HepG2 (cell line): ENCODE results near the gene UQCRFS1. TPM values are rescaled to one million over a fixed set of nuclear protein-coding genes. Genes with fewer than 3 reads are reported as not detected.

Source experiments
- ATAC-seq: fragments of 200-7000 bp; cut with Tn5 transposase; 3 replicates; pipeline ENCODE4 v1.9.1; 2020; ENCODE audit warnings: mild to moderate bottlenecking, moderate library complexity
- BruUV-seq: library from RNA; stranded (reverse); fragments of 400-500 nt; replicated peaks from 2 replicates; lab custom pipeline; 2021; lab: Mats Ljungman, UMichigan
- CTCF ChIA-PET: fragments of 300-600 bp; formaldehyde crosslinking; extraction: SDS; loops from one replicate; lab custom pipeline; 2021; ENCODE audit warnings: low total read pairs, inconsistent platforms, low intra/inter-chr PET ratio; lab: Yijun Ruan, JAX
- POLR2A ChIA-PET: fragments of 350-600 bp; sonication (Branson Sonifier 250); formaldehyde crosslinking; loops from one replicate; lab custom pipeline; 2020; ENCODE audit warnings: antibody characterized with exemption, inconsistent platforms; lab: Yijun Ruan, JAX
- DNase-seq: peaks from one replicate; pipeline ENCODE4 v3.0.0-alpha.2; 2015; ENCODE audit warnings: low spot score
- FAIRE-seq: peaks from 3 replicates; lab custom pipeline; 2011; peaks lifted over from hg19 to GRCh38; lab: Jason Lieb, UNC
- H2AFZ ChIP-seq: one replicate; pipeline ENCODE4 v1.6.1; 2011; ENCODE audit warnings: low read length, inconsistent platforms
- H3K27ac ChIP-seq: fragments of 300-600 bp; 3 replicates; pipeline ENCODE4 v1.8.0; 2011; ENCODE audit warnings: mixed run types, mild to moderate bottlenecking, mixed read lengths, low read length, inconsistent platforms; ENCODE audit not compliant: insufficient read depth; ENCODE audit errors: extremely low read length
- H3K27me3 ChIP-seq, 2 experiments: fragments of 200-600 bp in 1 of 2; 2 replicates in 1 of 2; 3 replicates in 1 of 2; pipeline versions ENCODE4 v1.6.0 to v1.8.0; 2011; ENCODE audit warnings: low read length in 2 of 2, mild to moderate bottlenecking in 2 of 2, moderate library complexity in 2 of 2, inconsistent platforms in 1 of 2; ENCODE audit not compliant: insufficient read depth in 2 of 2, control insufficient read depth in 1 of 2
- H3K36me3 ChIP-seq, 2 experiments: fragments of 200-600 bp in 1 of 2; replicated peaks in 1 of 2; 2 replicates in 1 of 2; 3 replicates in 1 of 2; pipeline versions ENCODE4 v1.5.1 to v1.8.0; 2011; ENCODE audit warnings: low read length in 2 of 2, inconsistent platforms in 1 of 2; ENCODE audit not compliant: insufficient read depth in 2 of 2, control insufficient read depth in 1 of 2
- H3K4me1 ChIP-seq: 2 replicates; pipeline ENCODE4 v1.5.1; 2012; ENCODE audit warnings: low read length, inconsistent platforms; ENCODE audit not compliant: insufficient read depth
- H3K4me2 ChIP-seq: 2 replicates; pipeline ENCODE4 v1.6.0; 2011; ENCODE audit warnings: low read depth, low read length, inconsistent platforms
- H3K4me3 ChIP-seq, 3 experiments: fragments of 200-600 bp in 1 of 3; sonication (generic), shearing (Covaris generic) in 1 of 3; replicated peaks in 1 of 3; 2 replicates each; pipeline ENCODE4 v1.5.1; 2011 to 2016; ENCODE audit warnings: low read length in 3 of 3, inconsistent platforms in 2 of 3, low read depth in 2 of 3, mild to moderate bottlenecking in 2 of 3, control low read depth in 1 of 3, mixed read lengths in 1 of 3; ENCODE audit not compliant: insufficient read depth in 1 of 3
- H3K79me2 ChIP-seq: one replicate; pipeline ENCODE4 v1.6.1; 2011; ENCODE audit warnings: low read length, inconsistent platforms; ENCODE audit not compliant: insufficient read depth
- H3K9ac ChIP-seq: 2 replicates; pipeline ENCODE4 v1.6.0; 2011; ENCODE audit warnings: mild to moderate bottlenecking, low read depth, low read length, inconsistent platforms; ENCODE audit not compliant: insufficient read depth
- H3K9me3 ChIP-seq: 2 replicates; pipeline ENCODE4 v1.5.1; 2012; ENCODE audit warnings: mild to moderate bottlenecking, low read length
- H4K20me1 ChIP-seq: 2 replicates; pipeline ENCODE4 v1.6.0; 2011; ENCODE audit warnings: inconsistent platforms, mild to moderate bottlenecking, low read length, moderate library complexity; ENCODE audit not compliant: insufficient read depth
- ATM ChIP-seq: fragments of 450-650 bp; IDR thresholded peaks from 2 replicates; pipeline ENCODE4 v1.7.1; 2017; ENCODE audit warnings: mild to moderate bottlenecking, borderline replicate concordance
- KDM4B ChIP-seq: sonication (generic); formaldehyde crosslinking; IDR thresholded peaks from 2 replicates; pipeline ENCODE4 v1.4.0; 2020; ENCODE audit warnings: missing genetic modification reagents
- KIAA2018 ChIP-seq: sonication (generic); formaldehyde crosslinking; IDR thresholded peaks from 2 replicates; pipeline ENCODE4 v1.5.0; 2020; ENCODE audit warnings: mild to moderate bottlenecking, missing genetic modification reagents, borderline replicate concordance
- MTF1 ChIP-seq: sonication (generic); formaldehyde crosslinking; IDR thresholded peaks from 2 replicates; pipeline ENCODE4 v1.5.0; 2020; ENCODE audit warnings: missing genetic modification reagents
- NFYB ChIP-seq: sonication (generic); formaldehyde crosslinking; IDR thresholded peaks from 2 replicates; pipeline ENCODE4 v1.4.0; 2020; ENCODE audit warnings: missing genetic modification reagents
- POLR2AphosphoS2 ChIP-seq: IDR thresholded peaks from 2 replicates; pipeline ENCODE4 v1.6.1; 2011; ENCODE audit warnings: low read depth, low read length, improper control_type of control experiment
- PRPF4 ChIP-seq: fragments of 200-400 bp; formaldehyde crosslinking; IDR thresholded peaks from 2 replicates; pipeline ENCODE4 v1.6.1; 2016; ENCODE audit warnings: low read length, low read depth; ENCODE audit not compliant: poor library complexity, severe bottlenecking
- REXO4 ChIP-seq: sonication (generic); formaldehyde crosslinking; IDR thresholded peaks from 2 replicates; pipeline ENCODE4 v1.8.0; 2022; ENCODE audit warnings: missing genetic modification reagents, mild to moderate bottlenecking, borderline replicate concordance
- SOX6 ChIP-seq, 2 experiments: fragments of 450-650 bp in 1 of 2; sonication (generic) in 1 of 2; formaldehyde crosslinking in 1 of 2; IDR thresholded peaks; 2 replicates each; pipeline versions ENCODE4 v1.4.0 to v1.6.1; 2017 to 2020; ENCODE audit warnings: antibody characterized with exemption in 1 of 2, mild to moderate bottlenecking in 1 of 2, missing genetic modification reagents in 1 of 2
- SRSF9 ChIP-seq: fragments of 200-400 bp; formaldehyde crosslinking; IDR thresholded peaks from 2 replicates; pipeline ENCODE4 v1.6.1; 2018; ENCODE audit warnings: borderline replicate concordance, mild to moderate bottlenecking, low read depth, low read length; ENCODE audit not compliant: insufficient read depth, poor library complexity, severe bottlenecking
- ZBTB21 ChIP-seq: sonication (generic); formaldehyde crosslinking; IDR thresholded peaks from 2 replicates; pipeline ENCODE4 v1.4.0; 2020; ENCODE audit warnings: missing genetic modification reagents
- ZIK1 ChIP-seq: sonication (generic); formaldehyde crosslinking; IDR thresholded peaks from 2 replicates; pipeline ENCODE4 v1.5.0; 2020; ENCODE audit warnings: mild to moderate bottlenecking, low read depth, missing genetic modification reagents, borderline replicate concordance
- ZNF512B ChIP-seq: sonication (generic); formaldehyde crosslinking; IDR thresholded peaks from 2 replicates; pipeline ENCODE4 v1.5.1; 2020; ENCODE audit warnings: missing genetic modification reagents, mild to moderate bottlenecking, borderline replicate concordance
- ZNF556 ChIP-seq: sonication (generic); formaldehyde crosslinking; IDR thresholded peaks from 2 replicates; pipeline ENCODE4 v1.4.0; 2020; ENCODE audit warnings: mild to moderate bottlenecking, missing genetic modification reagents, borderline replicate concordance
- WGBS: methylation state at CpG from one replicate; pipeline ENCODE4 v1.1.6; 2017; ENCODE audit warnings: low lambda C conversion rate; 5-methylcytosine and 5-hydroxymethylcytosine counted together
- in situ Hi-C: cut with HindIII; loops from 2 replicates; pipeline ENCODE4 v1.10.0; 2017; ENCODE audit warnings: low pct_unique_long_range_greater_than_20kb; ENCODE audit not compliant: extremely low pct_ligation_motif_present
- intact Hi-C: fragments of 100-400 bp; cut with micrococcal nuclease; formaldehyde crosslinking; loops from one replicate; pipeline ENCODE4 v1.10.0; 2022; ENCODE audit not compliant: unreplicated experiment
- polyA plus RNA-seq, 8 experiments: library from polyadenylated mRNA; depleted of rRNA in 3 of 8; stranded (reverse) in 7 of 8; unstranded in 1 of 8; fragments of >200 nt; fragmentation: Illumina TruSeq in 4 of 8; extraction: Trizol in 4 of 8; gene quantifications; 2 replicates each; pipeline versions ENCODE4 v1.2.1 to v1.2.3, GENCODE V29; 2011 to 2016; ENCODE audit warnings: low read depth in 4 of 8, missing spikeins in 1 of 8, mixed read lengths in 1 of 8; ENCODE audit not compliant: insufficient read depth in 1 of 8
- total RNA-seq, 5 experiments: library from RNA; depleted of rRNA; stranded (reverse); fragments of >200 nt; fragmentation: Illumina TruSeq; extraction: Trizol; gene quantifications; 2 replicates each; pipeline ENCODE4 v1.2.3, GENCODE V29; 2016; ENCODE audit warnings: low read depth in 1 of 5

UQCRFS1 gene
- total and polyA plus RNA-seq, 2 of the 13 experiments (the other 11 are each of a cell fraction or from before 2014, with no cell fraction given): 49.5 to 51.1 TPM

- no peak overlapping the region for H3K4me3 ChIP-seq
- FAIRE-seq (no peak), DNase-seq (no peak), ATAC-seq (no peak)
- no peaks in the 10 kb centered on the region for H3K4me1 ChIP-seq
- no peaks in the 10 kb centered on the region for H4K20me1 ChIP-seq
- no peaks in the 10 kb centered on the region for H3K36me3 ChIP-seq
- H3K27ac ChIP-seq: no peak overlapping the region
- H3K4me2 ChIP-seq: no peak overlapping the region
- H3K79me2 ChIP-seq: no peaks in the 10 kb centered on the region
- ChIA-PET CTCF (no interaction called here), POLR2A (no interaction called here)
- no TSS peak for BruUV-seq
- no peak overlapping the region for H2AFZ ChIP-seq
- in situ Hi-C loops: no loop called here
- H3K9ac ChIP-seq: no peak overlapping the region
- 0% methylated on average over 5 of the region's 9 CpGs for WGBS
- H3K27me3 ChIP-seq: no peaks in the 10 kb centered on the region
- intact Hi-C loops: no loop called here
- no peaks in the 10 kb centered on the region for H3K9me3 ChIP-seq
- TF ChIP-seq ZIK1 (no peak), SRSF9 (no peak), MTF1 (CRISPR knock-in tag) (no peak), ATM (no peak), ZBTB21 (CRISPR knock-in tag) (no peak), REXO4 (CRISPR knock-in tag) (no peak), NFYB (no peak), PRPF4 (no peak), KDM4B (CRISPR knock-in tag) (no peak), POLR2AphosphoS2 (no peak), KIAA2018 (CRISPR knock-in tag) (no peak), ZNF512B (CRISPR knock-in tag) (no peak), SOX6 (IDR thresholded peaks at IDR 0.05) (no peak), SOX6 (CRISPR knock-in tag; IDR thresholded peaks at IDR 0.05) (no peak), ZNF556 (no peak)
Measured at GRCh38 chr19:29255006-29255405, 42.1 kb upstream of the UQCRFS1 start.
